Endothelial cell of umbilical vein (primary cell): ENCODE data around the gene FIGNL2. TPM values are rescaled to one million over a fixed set of nuclear protein-coding genes. Genes with fewer than 3 reads are reported as not detected.

Source experiments
- BruUV-seq: library from RNA; stranded (reverse); fragments of 400-500 nt; replicated peaks from 2 replicates; lab custom pipeline; 2021; lab: Mats Ljungman, UMichigan
- CTCF ChIA-PET: fragments of 300-600, 350-600 bp; sonication (Branson Sonifier 250); formaldehyde crosslinking; loops from one replicate; lab custom pipeline; 2021; ENCODE audit warnings: antibody characterized with exemption, inconsistent platforms; lab: Charles Lee
- POLR2A ChIA-PET: fragments of 300-600, 350-600 bp; sonication (Branson Sonifier 250); formaldehyde crosslinking; loops from one replicate; lab custom pipeline; 2021; ENCODE audit warnings: antibody characterized with exemption, inconsistent platforms; lab: Charles Lee
- DNase-seq: peaks from one replicate; pipeline ENCODE4 v3.0.0-alpha.2; 2011; ENCODE audit warnings: low read depth, low spot score
- FAIRE-seq: peaks from 2 replicates; lab custom pipeline; 2011; peaks lifted over from hg19 to GRCh38; lab: Jason Lieb, UNC
- H2AFZ ChIP-seq: 2 replicates; pipeline ENCODE4 v1.6.0; 2012; ENCODE audit warnings: low read depth, low read length, control low read depth, inconsistent platforms
- H3K27ac ChIP-seq: 2 replicates; pipeline ENCODE4 v1.5.1; 2011; ENCODE audit warnings: low read depth, mild to moderate bottlenecking, control low read depth, low read length, moderate library complexity; ENCODE audit not compliant: insufficient read depth
- H3K27me3 ChIP-seq, 2 experiments: 2 replicates each; pipeline versions ENCODE4 v1.6.0 to v1.6.1; 2011; ENCODE audit warnings: low read length in 2 of 2, mixed read lengths in 1 of 2; ENCODE audit not compliant: control insufficient read depth in 2 of 2, insufficient read depth in 2 of 2
- H3K36me3 ChIP-seq, 2 experiments: 2 replicates in 1 of 2; 3 replicates in 1 of 2; pipeline ENCODE4 v1.5.1; 2011; ENCODE audit warnings: low read length in 2 of 2, mild to moderate bottlenecking in 1 of 2, moderate library complexity in 1 of 2; ENCODE audit not compliant: control insufficient read depth in 2 of 2, insufficient read depth in 2 of 2; ENCODE audit errors: extremely low read depth in 1 of 2
- H3K4me1 ChIP-seq: 3 replicates; pipeline ENCODE4 v1.5.1; 2011; ENCODE audit warnings: mild to moderate bottlenecking, low read length; ENCODE audit not compliant: control insufficient read depth, insufficient read depth; ENCODE audit errors: extremely low read depth
- H3K4me2 ChIP-seq: 2 replicates; pipeline ENCODE4 v1.6.1; 2011; ENCODE audit warnings: low read length, control low read depth, mixed read lengths; ENCODE audit not compliant: insufficient read depth
- H3K4me3 ChIP-seq, 3 experiments: fragments of 200-600 bp in 1 of 3; sonication (generic), shearing (Covaris generic) in 1 of 3; replicated peaks in 1 of 3; 2 replicates each; pipeline ENCODE4 v1.5.1; 2011 to 2016; ENCODE audit warnings: control low read depth in 3 of 3, low read length in 3 of 3, mild to moderate bottlenecking in 2 of 3, inconsistent platforms in 1 of 3, low read depth in 1 of 3, moderate library complexity in 1 of 3; ENCODE audit not compliant: insufficient read depth in 1 of 3
- H3K79me2 ChIP-seq: 2 replicates; pipeline ENCODE4 v1.6.0; 2012; ENCODE audit warnings: low read length, inconsistent platforms; ENCODE audit not compliant: control insufficient read depth, insufficient read depth
- H3K9ac ChIP-seq: replicated peaks from 2 replicates; pipeline ENCODE3; 2011; ENCODE audit warnings: low read length, control low read depth; ENCODE audit not compliant: insufficient read depth; ENCODE audit errors: extremely low read depth
- H3K9me1 ChIP-seq: replicated peaks from 3 replicates; pipeline ENCODE4 v1.6.0; 2011; ENCODE audit warnings: mild to moderate bottlenecking, low read length; ENCODE audit not compliant: control insufficient read depth, insufficient read depth; ENCODE audit errors: extremely low read depth
- H3K9me3 ChIP-seq: replicated peaks from 2 replicates; pipeline ENCODE4 v1.5.1; 2012; ENCODE audit warnings: low read length, inconsistent platforms; ENCODE audit not compliant: control insufficient read depth, insufficient read depth
- H4K20me1 ChIP-seq: replicated peaks from 2 replicates; pipeline ENCODE3; 2011; ENCODE audit warnings: mild to moderate bottlenecking, low read length; ENCODE audit not compliant: control insufficient read depth, insufficient read depth; ENCODE audit errors: extremely low read depth
- EZH2 ChIP-seq: IDR thresholded peaks from 2 replicates; pipeline ENCODE4 v1.6.1; 2012; ENCODE audit warnings: borderline replicate concordance, low read depth, mild to moderate bottlenecking, moderate library complexity, low read length, inconsistent platforms; ENCODE audit not compliant: severe bottlenecking
- FOS ChIP-seq: IDR thresholded peaks from 2 replicates; pipeline ENCODE4 v1.6.1; 2011; ENCODE audit warnings: mild to moderate bottlenecking, low read length, moderate library complexity, borderline replicate concordance; ENCODE audit not compliant: insufficient read depth
- GATA2 ChIP-seq: IDR thresholded peaks from 2 replicates; pipeline ENCODE4 v1.7.0; 2011; ENCODE audit warnings: low read depth, mild to moderate bottlenecking, moderate library complexity, mixed read lengths, low read length; ENCODE audit not compliant: insufficient read length, insufficient read depth
- JUN ChIP-seq: IDR thresholded peaks from 2 replicates; pipeline ENCODE4 v1.6.1; 2011; ENCODE audit warnings: borderline replicate concordance, low read depth; ENCODE audit not compliant: insufficient read length, insufficient read depth
- MYC ChIP-seq: IDR thresholded peaks from one replicate; pipeline ENCODE4 v1.6.1; 2011; ENCODE audit warnings: mild to moderate bottlenecking, low read depth, low read length
- POLR2A ChIP-seq: IDR thresholded peaks from 2 replicates; pipeline ENCODE4 v1.6.1; 2012; ENCODE audit warnings: low read depth, mild to moderate bottlenecking, control low read depth, low read length
- POLR2AphosphoS5 ChIP-seq: IDR thresholded peaks from 2 replicates; pipeline ENCODE4 v1.6.1; 2012; ENCODE audit warnings: low read depth, mild to moderate bottlenecking, control low read depth, low read length, moderate library complexity; ENCODE audit not compliant: insufficient read depth
- dilution Hi-C: fragments of 300-500 bp; cut with MboI; formaldehyde crosslinking; loops from one replicate; pipeline ENCODE4 v1.15.0; 2019; ENCODE audit warnings: low sequenced_read_pairs; ENCODE audit not compliant: extremely low pct_ligation_motif_present
- intact Hi-C: fragments of 100-400 bp; cut with micrococcal nuclease; formaldehyde crosslinking; loops from one replicate; pipeline ENCODE4 v1.10.0; 2022
- polyA plus RNA-seq, 4 experiments: library from polyadenylated mRNA; depleted of rRNA in 3 of 4; stranded (reverse) in 3 of 4; unstranded in 1 of 4; fragments of >200 nt; gene quantifications; 2 replicates each; pipeline versions ENCODE4 v1.2.1 to v1.2.3, GENCODE V29; 2011 to 2012; ENCODE audit warnings: missing spikeins in 1 of 4
- total RNA-seq: library from RNA; stranded (reverse); gene quantifications from 2 replicates; pipeline ENCODE4 v1.2.3, GENCODE V29; 2021
- TF ChIP-seq, protein P1 (sequence below), 2 donors: IDR thresholded peaks; 1 replicate in 1 of 2; 2 replicates in 1 of 2; pipeline ENCODE4 v1.5.1; 2011; ENCODE audit warnings: low read length in 2 of 2, mild to moderate bottlenecking in 2 of 2, moderate library complexity in 2 of 2, control low read depth in 1 of 2, inconsistent platforms in 1 of 2, low read depth in 1 of 2; ENCODE audit not compliant: insufficient read depth in 1 of 2; ENCODE audit errors: extremely low read depth in 1 of 2
- TF ChIP-seq, protein P2 (sequence below): IDR thresholded peaks from 2 replicates; pipeline ENCODE4 v1.6.1; 2011; ENCODE audit not compliant: insufficient read depth, insufficient read length

The FIGNL2 gene
- total and polyA plus RNA-seq, 2 donors (not counting 3 experiments of a cell fraction or from before 2014, with no cell fraction given), result 1.4 to 2.4 TPM

DNA sequence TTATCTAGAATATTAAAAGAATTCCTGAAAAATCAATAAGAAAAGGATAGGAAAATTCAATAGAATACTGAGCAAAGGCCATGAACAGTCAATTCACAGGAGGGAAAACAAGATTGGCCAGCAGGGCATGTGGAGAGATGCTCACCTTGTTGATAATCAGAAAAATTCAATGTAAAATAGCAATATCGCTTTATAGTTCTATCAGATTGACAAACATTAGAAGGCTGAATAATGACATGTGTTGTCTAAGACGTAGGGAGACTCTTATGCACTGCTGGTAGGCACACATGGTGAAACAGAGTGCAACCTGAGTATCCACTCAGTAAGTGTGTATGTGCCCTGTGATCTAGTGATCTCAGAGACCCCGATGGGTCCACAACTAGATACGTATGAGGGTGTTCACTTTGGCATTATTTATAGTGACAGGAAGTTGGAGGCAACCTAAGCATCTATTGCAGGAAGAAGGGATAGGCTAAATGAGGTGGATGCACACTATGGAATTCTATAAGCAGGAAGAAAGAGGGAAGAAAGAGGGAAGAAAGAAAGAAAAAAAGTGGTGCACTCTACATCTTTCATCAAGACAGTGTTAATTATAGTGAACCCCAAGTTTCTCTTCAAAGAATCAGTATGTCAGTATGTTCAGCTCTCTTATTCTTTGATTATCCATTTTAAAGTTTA lies 35.6 kb upstream of the FIGNL2 start:
- H4K20me1 ChIP-seq, result no peaks in the 10 kb centered on the region
- dilution Hi-C loops, result no loop called here
- peak overlapping the region; percentile 36 for H2AFZ ChIP-seq
- intact Hi-C loops, result no loop called here
- ChIA-PET POLR2A (no interaction called here), CTCF (interaction anchor here (1.0 to 6.5 kb wide), 2 partner anchors 9 to 142 kb away, joined by 3 to 44 read pairs; no protein-coding TSS in a partner anchor)
- FAIRE-seq, result no peak
- no peak for DNase-seq
- no peaks in the 10 kb centered on the region for H3K27me3 ChIP-seq
- peak overlapping the region; percentile 89 for H3K27ac ChIP-seq
- H3K4me3 ChIP-seq, result no peak overlapping the region
- no peaks in the 10 kb centered on the region for H3K79me2 ChIP-seq
- no peaks in the 10 kb centered on the region for H3K36me3 ChIP-seq
- H3K4me1 ChIP-seq, result peaks cover 41% of the 10 kb centered on the region
- BruUV-seq, result no TSS peak
- peak overlapping the region; percentile 21 for H3K4me2 ChIP-seq
- H3K9ac ChIP-seq, result no peak overlapping the region
- no peaks in the 10 kb centered on the region for H3K9me1 ChIP-seq
- TF ChIP-seq JUN (no peak), POLR2A (no peak), EZH2 (no peak), MYC (no peak), FOS (no peak), GATA2 (no peak), POLR2AphosphoS5 (no peak)
- TF ChIP-seq, protein P1, sequence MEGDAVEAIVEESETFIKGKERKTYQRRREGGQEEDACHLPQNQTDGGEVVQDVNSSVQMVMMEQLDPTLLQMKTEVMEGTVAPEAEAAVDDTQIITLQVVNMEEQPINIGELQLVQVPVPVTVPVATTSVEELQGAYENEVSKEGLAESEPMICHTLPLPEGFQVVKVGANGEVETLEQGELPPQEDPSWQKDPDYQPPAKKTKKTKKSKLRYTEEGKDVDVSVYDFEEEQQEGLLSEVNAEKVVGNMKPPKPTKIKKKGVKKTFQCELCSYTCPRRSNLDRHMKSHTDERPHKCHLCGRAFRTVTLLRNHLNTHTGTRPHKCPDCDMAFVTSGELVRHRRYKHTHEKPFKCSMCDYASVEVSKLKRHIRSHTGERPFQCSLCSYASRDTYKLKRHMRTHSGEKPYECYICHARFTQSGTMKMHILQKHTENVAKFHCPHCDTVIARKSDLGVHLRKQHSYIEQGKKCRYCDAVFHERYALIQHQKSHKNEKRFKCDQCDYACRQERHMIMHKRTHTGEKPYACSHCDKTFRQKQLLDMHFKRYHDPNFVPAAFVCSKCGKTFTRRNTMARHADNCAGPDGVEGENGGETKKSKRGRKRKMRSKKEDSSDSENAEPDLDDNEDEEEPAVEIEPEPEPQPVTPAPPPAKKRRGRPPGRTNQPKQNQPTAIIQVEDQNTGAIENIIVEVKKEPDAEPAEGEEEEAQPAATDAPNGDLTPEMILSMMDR (IDR thresholded peaks at IDR 0.05; ENCODE audit: extremely low read depth in 1 of 2, insufficient read depth in 1 of 2, low read depth in 1 of 2, low read length in 2 of 2), result no peak
- TF ChIP-seq, protein P2, sequence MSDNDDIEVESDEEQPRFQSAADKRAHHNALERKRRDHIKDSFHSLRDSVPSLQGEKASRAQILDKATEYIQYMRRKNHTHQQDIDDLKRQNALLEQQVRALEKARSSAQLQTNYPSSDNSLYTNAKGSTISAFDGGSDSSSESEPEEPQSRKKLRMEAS, result no peak
- peaks cover 2% of the 10 kb centered on the region for H3K9me3 ChIP-seq
